Amniotic stem cell (primary cell): ENCODE data around the gene RNF25.

ENCODE experiments used
- DNase-seq: peaks from one replicate; lab custom pipeline; 2025; lab: John Stamatoyannopoulos, UW

The RNF25 gene, protein sequence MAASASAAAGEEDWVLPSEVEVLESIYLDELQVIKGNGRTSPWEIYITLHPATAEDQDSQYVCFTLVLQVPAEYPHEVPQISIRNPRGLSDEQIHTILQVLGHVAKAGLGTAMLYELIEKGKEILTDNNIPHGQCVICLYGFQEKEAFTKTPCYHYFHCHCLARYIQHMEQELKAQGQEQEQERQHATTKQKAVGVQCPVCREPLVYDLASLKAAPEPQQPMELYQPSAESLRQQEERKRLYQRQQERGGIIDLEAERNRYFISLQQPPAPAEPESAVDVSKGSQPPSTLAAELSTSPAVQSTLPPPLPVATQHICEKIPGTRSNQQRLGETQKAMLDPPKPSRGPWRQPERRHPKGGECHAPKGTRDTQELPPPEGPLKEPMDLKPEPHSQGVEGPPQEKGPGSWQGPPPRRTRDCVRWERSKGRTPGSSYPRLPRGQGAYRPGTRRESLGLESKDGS

DNA sequence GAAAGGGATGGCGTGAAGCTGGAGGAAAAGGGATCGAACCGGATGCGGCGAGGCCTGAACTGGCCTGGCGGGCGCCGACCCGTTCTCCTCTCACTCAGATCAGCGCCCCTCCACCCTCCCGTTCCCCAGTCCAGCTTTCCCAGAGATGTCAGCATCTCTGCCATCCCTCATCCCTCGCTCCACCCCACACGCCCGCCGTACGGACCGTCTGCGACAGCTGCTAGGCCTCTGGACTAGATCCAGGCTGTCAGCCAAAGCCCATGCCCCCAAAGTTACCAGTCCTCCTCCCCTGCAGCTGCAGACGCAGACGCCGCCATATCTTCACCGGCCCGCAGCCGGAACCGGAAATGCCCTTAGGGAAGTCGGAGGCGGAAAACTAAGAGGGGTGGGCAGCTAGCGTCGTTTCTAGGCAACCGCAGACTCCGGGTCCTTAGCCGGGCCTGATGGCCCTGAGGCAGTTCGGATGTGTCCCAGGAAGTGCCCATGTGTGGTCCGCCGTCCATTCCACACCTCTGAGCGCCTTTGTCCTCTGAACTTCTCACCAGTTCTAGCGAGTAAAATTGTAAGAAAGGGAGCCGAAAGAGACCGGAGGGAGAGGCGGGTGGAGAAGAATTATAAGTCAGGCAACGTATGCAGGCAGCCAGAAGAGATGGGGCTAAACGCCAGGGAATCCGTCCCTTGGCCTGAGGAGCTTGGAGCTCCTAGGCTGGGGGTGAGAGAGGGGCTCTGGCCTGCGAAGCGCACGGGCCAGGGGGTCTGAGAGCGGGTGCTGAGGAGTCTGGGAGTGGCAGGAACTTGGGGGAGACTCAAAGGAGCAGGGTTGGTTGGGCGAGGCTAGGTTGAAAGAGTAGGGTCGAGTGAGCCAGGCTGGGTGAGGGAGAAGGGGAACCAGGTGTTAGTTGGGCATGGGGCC is at the start of gene RNF25, which contains the start of gene STK36:
TSS of gene RNF25 (minus strand) at position 349 of the 913 bp plus-strand sequence. CDS start at position 317, 32 bp downstream.
TSS of gene STK36 (plus strand) at position 433 of the 913 bp plus-strand sequence. CDS start 744 bp downstream, outside the sequence.
- peak; percentile 85 for DNase-seq

DNA sequence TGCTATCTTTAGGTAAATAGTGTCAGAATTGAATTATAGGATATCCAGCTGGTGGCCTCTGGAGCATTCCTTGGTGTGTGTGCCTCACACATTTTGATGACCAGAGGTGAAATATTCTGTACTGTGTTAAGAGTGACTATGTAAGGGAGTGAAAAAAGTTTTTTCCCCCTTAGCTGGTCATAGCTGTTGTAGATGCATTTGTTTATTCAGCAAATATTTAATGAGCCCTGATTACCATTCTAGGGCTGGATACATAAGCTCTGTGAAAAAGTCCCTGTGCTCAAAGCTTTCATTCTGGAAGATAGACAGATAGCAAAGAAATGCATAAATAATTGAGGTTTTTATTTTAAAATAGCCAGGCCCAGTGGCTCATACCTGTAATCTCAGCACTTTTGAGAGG is 49.7 kb upstream of the RNF25 start:
- DNase-seq = no peak

DNA sequence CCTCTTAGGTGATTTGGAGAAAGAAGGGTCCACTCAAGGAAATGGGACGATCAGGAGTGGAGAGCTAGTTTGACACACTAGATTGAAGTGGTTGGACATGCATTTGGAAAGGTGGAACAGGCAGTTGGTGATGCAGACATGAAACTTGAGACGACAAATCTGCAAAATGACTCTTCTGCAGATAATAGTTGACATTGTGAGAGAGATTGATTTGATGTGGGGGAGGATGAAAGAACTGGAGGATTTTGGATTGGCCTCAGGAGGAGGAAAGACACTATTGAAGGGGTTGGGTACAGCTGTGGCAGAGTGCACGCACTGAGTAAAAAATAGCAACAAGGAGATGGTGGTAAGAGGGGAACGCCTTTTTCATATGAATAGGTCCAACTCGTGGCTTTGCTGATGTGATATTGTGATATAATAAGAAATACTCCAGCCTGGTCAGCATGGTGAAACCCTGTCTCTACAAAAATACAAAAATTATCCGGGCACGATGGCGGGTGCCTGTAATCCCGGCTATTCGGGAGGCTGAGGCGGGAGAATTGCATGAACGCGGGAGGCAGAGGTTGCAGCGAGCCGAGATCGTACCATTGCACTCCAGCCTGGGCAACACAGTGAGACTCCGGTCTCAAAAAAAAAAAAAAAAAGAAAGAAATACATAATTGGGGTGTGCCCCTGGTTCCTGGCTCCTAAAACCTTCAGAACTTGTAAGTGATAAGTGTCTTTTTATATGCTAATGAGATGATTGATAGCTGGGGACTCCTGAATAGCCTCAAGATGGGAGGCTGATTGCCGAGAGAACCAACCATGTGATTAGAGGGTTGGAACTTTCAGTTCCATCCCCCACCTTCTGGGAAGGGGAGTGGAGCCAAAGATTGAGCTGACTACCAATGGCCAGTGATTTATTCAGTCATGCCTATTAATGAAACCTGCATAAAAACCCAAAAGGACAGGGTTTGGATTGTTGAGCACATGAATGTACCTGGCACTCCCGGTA is 48.5 kb upstream of the RNF25 start:
- no peak for DNase-seq

DNA sequence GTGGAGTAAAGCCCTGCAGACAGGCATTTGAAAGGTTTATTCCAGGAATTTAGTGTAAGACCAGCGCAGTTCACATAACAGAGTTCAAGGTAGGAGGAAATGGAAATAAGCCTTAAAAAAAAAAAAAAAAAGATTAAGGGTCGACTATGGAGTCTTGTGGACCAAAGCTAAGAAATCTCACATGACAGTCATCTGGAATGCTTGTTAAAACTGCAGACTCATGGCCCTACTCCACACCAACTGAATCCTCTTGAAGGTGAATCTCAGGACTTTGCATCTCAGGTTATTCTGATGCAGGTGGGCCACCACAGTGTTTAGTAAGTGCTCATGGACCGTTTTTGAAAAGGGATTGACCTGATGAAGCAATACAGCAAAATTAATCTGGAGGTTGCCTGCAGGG is 47.7 kb upstream of the RNF25 start:
- no peak for DNase-seq

DNA sequence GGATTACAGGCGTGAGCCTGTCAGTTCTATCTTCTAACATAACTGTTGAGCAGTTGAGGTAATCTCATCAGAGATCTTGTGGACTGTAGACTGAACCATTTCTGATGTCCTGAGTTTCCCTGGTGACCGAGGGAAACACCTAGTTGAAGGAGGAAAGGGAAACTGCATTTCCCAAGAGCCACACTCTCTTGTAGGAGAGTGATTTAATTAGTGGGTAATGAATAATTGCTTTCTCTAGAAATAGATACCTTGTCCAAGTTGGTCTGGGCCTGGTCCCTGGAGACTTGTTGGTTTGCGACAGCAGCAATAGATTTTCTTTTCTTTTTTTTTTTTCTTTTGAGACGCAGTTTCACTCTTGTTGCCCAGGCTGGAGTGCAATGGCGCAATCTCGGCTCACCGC is 46.3 kb upstream of the RNF25 start:
- no peak for DNase-seq

DNA sequence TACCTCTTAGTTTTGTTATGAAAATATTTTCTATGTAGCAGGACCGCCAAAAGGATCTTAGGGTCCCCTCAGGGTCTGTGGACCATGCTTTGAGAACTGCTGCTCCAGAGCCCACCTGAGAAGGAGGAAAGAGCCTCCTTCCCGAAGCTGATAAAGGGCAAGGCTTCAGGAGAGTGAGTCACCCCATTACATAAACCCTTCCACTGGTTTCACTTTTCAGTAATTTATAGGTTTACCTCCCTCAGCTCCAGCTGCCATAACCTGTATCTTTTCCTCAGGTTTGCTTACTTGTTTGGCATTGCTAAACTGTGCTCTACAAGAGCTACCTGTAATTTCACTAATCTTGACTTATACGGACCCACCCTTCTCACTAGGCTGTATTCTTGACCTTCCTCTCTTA is 45.5 kb upstream of the RNF25 start:
- no peak for DNase-seq

DNA sequence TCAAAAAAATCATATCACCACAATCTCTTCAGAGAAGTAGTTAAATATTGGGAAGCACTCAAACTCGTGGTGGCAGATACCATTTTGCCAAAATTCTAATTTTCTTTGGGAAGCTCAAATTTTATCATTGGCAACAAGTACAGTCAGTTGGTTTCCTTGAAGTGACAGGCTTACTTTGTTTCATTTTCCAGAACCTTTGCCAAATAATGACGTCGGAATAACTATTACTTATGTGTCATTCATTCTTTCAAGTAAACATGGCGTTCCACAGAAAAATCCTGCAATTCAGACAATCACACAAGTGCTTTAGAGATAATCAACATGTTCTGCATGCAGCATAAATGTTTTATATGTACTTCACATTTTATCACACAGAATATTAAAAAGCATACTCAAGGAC is 44.3 kb upstream of the RNF25 start:
- DNase-seq = no peak

DNA sequence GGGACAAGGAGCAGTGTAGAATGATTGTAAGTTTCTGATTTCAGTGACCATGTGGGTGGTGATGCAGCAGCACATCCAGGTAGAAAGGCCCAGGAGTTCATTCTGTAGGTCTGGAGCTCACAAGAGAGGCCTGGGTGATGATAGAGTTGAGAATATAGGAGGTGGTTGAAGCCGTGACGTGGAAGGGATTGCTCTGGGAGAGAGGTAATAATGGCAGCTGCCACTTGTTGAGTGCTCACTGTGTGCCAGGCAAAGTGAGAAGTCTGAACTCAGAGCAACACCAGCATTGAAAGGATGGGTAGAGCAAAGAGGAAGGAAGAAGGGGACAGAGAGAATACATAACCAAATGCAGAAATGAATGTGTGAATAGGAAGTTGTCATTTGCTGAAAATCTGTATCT is 42.1 kb upstream of the RNF25 start:
- no peak for DNase-seq

DNA sequence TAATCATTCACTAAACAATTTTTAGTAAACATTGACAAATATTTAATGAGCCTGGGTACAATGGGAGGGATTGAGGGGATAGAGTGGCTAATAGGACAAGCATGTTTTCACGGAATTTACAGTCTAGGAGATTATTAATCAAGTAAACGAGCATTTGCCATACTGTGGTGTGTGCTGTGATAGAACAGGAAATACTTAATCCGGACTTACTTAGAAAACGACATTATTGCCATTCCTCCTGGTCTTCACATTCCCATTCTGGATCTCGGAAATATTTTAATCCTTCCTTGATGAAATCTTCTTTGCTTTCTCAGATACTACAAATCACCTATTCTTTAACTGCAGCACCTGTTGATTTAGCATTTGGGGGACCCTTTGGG is 39.7 kb upstream of the RNF25 start:
- DNase-seq = no peak

DNA sequence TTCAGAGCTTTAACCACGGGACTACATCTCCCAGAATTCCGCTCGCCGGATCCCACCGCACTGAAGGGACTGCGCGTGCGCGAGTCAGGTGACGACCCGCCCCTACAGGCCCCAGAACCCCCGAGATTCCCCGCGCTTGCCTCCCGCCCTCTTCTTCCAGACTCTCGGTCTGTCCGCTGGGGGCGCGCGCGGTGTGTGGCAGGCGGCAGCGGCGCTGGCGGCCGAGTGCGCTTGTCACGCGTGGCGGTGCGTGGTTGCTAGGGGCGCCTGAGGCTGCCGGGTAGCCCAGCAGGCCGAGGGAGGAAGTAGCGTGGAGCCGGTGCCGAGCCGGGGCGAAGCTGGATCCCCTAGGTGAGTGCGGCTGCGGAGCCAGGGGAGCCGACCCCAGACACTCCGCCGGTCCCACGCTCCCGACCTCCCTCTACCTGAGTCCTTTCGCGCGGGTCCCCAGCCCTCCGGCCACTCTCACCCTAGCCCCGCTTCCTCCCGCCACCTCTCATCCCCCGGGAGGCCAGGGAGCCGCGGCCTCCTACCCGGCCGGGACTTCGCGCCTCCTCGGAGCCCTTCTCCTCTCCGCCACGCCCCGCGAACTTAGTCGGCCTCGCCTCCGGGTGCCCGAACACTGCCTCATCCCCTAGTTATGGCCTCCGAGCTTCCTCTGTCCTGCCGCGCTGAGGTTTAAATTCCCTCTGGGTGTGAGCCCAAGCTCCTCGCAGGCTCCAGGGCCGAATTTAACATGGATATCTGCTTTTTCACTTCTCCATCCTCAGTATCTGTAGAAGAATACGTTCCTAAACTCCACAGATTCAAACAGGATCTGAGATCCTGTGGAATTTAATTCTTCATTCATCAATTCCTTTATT is 39.1 kb upstream of the RNF25 start, which contains the start of gene TTLL4:
TSS of gene TTLL4 (plus strand) at position 149 of the 863 bp plus-strand sequence. CDS start 26,842 bp downstream, outside the sequence.
- DNase-seq = peak; percentile 95

DNA sequence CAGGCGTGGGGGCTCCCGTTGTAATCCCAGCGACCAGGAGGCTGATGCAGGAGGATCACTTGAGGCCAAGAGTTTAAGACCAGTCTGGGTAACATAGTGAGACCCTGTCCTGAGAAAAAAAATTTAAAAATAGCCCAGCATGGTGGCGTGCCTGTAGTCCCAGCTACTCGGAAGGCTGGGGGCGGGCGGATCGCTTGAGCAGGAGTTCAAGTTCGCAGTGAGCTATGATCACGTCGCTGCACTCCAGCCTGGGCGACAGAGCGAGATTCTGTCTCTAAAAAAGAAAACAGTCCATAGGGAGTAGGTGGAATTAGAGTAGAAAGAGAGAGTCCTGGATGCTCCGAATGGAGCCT is 38.5 kb upstream of the RNF25 start:
- no peak for DNase-seq

DNA sequence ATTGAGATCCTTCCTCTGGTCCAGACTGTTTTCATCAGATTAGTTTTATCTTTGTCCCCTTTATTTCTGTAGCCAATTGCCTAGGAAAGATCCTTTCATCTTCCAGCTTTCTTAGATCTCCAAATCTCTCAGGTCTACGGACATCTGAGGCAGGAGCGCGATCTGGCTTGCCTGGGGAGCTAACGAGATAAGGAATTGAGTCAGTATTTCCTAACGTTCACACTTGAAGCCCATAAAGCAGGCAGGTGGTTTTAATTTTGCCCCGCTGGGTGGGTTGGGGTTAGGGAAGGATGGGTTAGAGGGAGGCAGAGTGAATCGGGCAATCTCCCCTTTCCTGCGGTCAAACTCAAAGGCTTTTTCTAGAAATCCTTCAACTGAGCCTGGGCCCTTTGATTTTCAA is 38.1 kb upstream of the RNF25 start:
- no peak for DNase-seq

DNA sequence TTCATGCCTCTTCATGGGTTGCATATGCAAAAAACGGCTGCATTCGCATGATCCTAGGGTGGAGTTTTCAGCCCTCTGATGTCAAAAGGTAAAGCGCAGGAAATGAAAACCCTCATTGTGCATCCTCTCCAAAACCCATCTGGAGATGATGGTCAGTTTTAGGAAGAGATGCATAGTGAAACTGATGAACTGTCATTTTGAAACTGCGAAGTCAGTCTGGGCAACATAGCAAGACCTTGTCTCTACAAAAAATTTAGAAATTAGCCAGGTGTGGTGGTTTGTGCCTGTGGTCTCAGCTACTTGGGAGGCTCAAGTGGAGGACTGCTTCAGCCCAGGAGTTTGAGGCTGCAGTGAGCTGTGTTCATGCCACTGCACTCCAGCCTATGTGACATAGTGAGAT is 36.3 kb upstream of the RNF25 start:
- DNase-seq = no peak

DNA sequence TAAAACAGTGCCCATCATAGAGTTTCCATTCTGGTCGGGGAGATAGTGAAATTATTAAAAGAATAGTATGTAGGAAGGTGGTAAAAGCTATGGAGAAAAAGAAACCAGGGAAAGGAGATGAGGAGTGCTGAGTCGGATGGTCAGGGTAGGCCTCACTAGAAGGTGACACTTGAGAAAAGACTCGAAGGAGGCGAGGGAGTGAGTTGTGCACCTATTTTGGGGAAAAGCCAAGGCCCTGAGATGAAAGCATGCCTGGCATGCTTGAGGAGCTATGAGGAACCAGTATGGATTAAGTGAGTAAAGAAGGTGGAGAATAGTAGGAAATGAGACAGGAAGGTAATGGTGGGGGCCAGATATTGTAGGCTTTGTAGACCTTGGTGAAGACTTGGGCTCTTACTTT is 31.5 kb upstream of the RNF25 start:
- DNase-seq = no peak

DNA sequence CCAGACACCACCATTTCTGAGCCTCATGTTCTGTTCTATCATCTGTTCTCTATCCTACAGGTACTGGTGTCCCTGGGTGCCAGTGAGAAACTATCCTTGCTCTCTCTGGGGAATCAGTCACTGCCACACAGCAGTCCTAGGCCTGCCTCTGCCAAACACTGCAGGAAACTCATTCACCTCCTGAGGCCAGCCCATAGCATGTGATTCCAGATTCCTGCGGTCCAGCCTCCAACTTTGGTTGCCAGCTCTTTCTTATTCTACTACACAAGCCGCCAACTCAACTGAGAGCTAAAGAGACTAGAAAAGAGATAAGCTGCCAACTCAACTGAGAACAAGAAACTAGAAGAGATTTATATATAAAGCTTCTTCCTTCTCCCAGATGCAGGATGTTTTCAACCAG is 30.0 kb upstream of the RNF25 start:
- no peak for DNase-seq

DNA sequence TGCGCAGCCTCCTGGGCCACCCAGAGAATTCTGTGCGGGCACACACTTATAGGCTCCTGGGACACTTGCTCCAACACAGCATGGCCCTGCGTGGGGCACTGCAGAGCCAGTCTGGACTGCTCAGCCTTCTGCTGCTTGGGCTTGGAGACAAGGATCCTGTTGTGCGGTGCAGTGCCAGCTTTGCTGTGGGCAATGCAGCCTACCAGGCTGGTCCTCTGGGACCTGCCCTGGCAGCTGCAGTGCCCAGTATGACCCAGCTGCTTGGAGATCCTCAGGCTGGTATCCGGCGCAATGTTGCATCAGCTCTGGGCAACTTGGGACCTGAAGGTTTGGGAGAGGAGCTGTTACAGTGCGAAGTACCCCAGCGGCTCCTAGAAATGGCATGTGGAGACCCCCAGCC is 27.1 kb upstream of the RNF25 start:
- no peak for DNase-seq

DNA sequence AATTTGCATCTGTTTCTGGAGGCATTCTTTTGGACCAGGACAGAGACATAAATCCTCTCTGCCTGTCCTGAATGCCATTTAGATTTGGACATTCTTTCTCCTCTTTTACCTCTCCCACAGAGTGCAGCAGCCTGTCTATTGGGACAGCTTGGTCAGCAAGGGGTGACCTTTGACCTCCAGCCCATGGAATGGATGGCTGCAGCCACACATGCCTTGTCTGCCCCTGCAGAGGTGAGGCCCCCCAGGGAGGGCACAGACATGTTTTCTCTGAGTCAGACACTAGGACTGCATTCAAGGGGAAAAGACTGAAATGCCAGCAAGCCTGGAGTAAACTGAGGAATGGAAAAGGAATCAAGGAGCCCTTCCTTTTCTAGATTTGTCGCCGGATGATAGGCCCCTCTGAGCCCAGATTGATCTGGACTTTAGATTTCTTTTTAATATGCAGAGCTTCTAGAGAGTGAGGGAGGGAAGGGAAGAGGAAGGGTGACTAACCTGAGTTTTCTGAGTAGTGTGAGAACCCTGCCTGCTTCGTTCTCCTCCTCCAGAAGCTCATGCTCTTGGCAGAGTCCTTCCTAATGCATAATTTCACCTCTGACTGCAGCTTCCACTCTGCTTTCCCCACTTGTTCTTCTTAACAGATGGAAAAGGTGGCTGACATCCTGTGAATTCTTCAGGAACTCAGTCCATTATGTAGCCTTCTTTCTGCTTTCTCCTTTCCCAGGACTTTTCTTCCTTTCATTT is 22.8 kb upstream of the RNF25 start:
- no peak for DNase-seq

DNA sequence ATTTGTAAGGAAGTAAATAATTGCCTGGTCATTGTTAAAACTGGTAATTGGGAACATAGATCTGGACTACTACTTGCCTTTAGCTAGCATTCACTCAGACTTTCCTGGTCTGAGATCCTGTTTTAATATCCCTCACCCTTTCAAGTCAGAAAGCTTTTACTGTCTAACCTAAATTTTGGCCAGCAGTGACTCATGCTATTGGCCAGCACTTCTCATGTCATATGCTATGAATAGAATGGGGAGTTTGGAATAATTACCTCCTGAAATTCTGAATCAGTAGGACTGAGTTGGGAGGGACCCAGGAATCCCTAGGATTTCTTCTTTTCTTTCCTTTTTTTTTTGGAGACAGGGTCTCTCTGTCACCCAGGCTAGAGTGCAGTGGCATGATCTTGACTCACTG is 19.4 kb upstream of the RNF25 start:
- no peak for DNase-seq

DNA sequence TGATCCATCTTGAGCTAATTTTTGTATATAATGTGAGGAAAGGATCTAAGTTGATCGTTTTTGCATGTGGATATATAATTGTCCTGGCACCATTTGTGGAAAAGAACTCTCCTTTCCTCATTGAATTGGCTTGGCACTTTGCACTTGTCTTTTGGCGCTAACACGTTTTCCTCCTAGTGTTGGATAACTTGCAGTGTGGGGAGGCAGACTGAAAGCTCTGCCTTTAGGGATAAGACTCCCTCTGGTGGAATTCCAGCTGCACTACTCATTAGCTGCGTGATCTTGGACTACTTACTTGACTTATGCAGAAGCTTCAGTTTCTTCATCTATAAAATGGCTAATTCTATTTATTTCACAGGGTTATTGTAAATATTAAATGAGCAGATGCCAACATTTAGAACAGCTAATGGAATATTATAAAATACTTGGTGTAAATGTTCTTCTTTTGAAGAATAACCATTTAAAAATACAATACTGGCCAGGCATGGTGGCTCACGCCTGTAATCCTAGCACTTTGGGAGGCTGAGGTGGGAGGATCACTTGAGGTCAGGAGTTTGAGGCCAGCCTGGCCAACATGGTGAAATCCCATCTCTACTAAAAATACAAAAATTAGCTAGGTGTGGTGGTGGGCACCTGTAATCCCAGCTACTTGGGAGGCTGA is 15.7 kb upstream of the RNF25 start:
- DNase-seq = peak; percentile 74
